Cerebellar nuclear complex (tissue), 1 donor: ENCODE measurements around the gene DNAH3.
"Not testable (repeated sequence)": the region's sequence is repeated elsewhere in the genome, so short reads cannot be mapped to it uniquely, and the experiment has no call there.

ENCODE experiments used
- DNase-seq, 2 experiments: peaks; one replicate each; lab custom pipeline; 2025; lab: John Stamatoyannopoulos, UW

Gene DNAH3, protein sequence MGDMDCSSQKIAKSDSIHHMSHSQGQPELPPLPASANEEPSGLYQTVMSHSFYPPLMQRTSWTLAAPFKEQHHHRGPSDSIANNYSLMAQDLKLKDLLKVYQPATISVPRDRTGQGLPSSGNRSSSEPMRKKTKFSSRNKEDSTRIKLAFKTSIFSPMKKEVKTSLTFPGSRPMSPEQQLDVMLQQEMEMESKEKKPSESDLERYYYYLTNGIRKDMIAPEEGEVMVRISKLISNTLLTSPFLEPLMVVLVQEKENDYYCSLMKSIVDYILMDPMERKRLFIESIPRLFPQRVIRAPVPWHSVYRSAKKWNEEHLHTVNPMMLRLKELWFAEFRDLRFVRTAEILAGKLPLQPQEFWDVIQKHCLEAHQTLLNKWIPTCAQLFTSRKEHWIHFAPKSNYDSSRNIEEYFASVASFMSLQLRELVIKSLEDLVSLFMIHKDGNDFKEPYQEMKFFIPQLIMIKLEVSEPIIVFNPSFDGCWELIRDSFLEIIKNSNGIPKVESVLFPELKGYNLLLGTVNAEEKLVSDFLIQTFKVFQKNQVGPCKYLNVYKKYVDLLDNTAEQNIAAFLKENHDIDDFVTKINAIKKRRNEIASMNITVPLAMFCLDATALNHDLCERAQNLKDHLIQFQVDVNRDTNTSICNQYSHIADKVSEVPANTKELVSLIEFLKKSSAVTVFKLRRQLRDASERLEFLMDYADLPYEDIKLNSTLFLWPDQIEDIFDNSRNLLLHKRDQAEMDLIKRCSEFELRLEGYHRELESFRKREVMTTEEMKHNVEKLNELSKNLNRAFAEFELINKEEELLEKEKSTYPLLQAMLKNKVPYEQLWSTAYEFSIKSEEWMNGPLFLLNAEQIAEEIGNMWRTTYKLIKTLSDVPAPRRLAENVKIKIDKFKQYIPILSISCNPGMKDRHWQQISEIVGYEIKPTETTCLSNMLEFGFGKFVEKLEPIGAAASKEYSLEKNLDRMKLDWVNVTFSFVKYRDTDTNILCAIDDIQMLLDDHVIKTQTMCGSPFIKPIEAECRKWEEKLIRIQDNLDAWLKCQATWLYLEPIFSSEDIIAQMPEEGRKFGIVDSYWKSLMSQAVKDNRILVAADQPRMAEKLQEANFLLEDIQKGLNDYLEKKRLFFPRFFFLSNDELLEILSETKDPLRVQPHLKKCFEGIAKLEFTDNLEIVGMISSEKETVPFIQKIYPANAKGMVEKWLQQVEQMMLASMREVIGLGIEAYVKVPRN (N-terminal part only)

DNA sequence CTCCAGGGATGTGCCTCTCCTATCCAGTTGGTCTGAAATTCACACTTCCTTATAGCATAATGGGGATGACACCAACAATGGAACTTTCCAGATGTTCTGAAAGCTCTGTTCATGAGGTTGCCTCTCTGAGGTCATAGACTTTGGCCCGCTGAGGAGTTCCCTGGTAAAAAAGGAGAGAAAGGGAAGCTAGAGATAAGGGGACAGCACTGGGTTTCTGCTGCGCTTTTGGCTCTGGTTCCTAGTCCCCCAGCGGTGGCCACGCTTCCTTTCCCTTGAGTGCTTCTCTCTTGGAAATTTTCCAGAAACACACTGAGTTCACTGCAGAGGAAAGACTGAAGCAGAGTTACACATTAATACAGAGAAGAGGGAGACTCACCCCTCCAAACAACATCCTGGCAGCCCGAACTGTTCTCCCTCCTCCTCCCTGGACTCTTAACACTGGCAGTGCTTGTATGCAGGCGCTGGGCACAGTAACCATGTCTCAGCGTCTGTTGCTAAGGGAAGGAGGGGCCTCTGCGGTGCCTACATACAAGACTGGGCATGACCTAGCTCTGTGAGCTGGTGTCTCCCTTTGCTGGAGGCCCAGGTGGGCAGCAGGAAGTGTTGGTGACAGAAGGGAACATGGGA is at the start of gene DNAH3:
Gene DNAH3, minus strand, starts transcription at position 472 of the 627 bp plus-strand sequence. CDS start 527 bp downstream, outside the sequence.
- DNase-seq = no peak

- DNase-seq = no peak
These were observed 49.1 kb upstream of the DNAH3 start for GRCh38 chr16:21199607-21200218.

DNA sequence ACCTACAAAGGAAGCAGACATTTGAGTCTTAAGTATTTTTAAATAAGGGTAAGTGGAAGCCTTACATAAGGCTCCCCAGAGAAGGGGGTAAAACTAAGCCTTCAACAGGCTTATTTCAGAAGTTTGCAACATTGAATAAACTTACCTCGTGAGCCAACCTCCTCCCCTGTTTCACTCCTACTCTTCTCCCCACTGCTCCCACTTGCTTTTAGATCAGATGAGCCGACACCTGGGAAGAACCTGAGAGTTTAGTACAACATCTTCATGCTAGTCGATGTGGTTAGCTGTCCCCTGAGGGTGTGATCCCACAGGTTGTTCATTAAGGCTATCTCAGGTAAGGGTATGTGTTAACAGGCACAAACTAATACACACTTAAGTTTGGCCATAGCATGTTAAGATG is 47.0 kb upstream of the DNAH3 start:
- no peak for DNase-seq

DNA sequence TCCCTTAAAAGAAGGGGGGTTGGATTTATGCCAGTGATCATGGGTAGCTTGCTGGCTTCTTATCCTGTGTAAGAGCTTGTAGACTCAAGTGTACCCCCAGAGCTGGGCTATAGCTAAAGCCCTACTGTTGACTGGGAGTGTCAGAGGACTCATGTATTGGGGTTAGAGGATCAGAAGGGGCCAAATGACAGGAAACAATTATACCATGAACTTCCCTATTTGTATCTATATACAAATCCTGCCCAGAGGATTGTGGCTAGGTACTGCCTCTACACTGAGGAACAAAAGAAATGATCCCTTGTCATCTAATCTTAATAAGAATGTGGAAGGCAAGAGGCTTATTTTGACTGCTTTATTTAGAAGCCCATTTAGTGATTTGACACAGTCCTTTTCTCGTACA is 46.5 kb upstream of the DNAH3 start:
- no peak for DNase-seq

- not testable (repeated sequence) for DNase-seq
These were observed 44.7 kb upstream of the DNAH3 start for GRCh38 chr16:21195330-21195729.

DNA sequence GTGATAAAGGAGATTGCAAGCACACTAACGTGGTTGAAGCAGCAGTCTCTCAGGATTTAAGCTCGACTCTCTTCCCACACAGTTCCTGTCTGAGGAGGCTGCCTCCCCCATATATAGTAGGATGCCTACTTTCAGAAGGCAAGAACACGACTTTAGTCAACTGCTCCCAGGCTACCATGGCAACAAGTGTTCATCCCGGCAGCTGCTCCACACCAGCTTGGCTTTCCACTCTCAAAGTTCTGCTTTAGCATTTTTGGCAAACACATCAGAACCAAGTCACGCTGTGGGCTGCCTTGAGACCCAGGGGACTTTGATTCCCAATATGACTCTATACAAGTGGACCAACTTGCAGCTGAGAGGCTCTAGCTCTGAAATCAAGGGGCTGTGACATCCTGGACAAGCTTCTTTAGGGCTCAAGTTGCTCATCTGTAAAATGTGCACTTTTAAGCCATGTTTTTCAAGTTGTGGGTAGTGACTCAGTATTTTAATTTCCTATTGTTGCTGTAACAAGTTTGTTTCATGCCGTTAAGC is 44.2 kb upstream of the DNAH3 start:
- DNase-seq = no peak

- no peak for DNase-seq
These were observed 42.3 kb upstream of the DNAH3 start for GRCh38 chr16:21192991-21193390.

DNA sequence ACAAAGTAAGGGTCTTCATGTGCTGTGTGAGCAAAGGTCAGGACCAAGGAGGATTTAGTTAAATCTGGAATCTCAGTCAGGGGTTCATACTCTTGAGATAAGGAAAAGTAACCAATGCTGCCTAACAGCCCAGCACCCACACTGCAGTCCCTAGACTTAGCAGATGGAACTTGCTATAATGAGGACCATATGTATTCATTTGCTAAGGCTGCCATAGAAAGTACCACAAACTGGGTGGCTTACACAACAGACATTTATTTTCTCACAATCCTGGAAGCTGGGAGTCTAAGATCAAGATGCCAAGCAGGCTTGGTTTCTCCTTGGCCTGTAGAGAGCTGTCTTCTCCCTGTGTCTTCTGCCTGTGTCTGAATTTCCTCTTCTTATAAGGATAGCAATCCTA is 40.0 kb upstream of the DNAH3 start:
- no peak for DNase-seq

DNA sequence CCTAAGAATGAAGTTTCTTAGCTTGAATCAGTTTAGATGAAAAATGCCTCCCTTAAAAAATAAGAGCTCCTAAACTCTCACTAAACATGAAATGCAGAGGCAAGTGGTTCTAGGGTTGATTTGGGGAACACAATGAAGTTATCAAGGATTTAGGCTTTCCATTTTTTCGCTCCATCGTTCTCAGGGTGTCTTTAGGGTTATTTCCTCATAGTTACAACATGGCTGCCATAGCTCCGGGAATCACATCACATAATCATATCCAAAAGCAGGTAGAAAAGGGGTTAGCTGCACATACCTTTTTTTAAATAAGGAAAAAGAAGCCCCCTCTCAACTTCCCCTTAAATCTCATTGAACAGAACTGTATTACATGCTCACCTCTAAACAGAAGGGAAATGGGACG is 39.4 kb upstream of the DNAH3 start:
- DNase-seq = no peak

DNA sequence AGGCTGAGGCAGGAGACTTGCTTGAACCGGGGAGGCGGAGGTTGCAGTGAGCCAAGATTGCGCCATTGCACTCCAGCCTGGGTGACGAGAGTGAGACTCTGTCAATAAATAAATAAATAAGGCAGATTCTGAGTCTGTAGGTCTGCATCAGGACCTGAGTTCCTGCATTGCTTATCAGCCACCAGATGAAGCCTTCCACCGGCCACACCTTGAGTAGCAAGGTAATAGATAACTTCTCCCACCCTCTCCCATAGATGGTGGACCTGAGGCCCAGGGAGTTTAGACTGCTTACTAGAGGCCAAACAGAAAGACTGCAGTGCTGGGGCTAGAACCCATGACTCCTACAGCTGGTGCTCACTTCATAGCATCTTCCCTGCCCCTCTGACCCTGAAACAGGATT is 38.7 kb upstream of the DNAH3 start:
- no peak for DNase-seq

- DNase-seq = no peak
These were observed 35.7 kb upstream of the DNAH3 start for GRCh38 chr16:21186326-21186691.

- DNase-seq = no peak
These were observed 35.1 kb upstream of the DNAH3 start for GRCh38 chr16:21185659-21186325.

- DNase-seq = no peak
These were observed 34.2 kb upstream of the DNAH3 start for GRCh38 chr16:21184834-21185233.

DNA sequence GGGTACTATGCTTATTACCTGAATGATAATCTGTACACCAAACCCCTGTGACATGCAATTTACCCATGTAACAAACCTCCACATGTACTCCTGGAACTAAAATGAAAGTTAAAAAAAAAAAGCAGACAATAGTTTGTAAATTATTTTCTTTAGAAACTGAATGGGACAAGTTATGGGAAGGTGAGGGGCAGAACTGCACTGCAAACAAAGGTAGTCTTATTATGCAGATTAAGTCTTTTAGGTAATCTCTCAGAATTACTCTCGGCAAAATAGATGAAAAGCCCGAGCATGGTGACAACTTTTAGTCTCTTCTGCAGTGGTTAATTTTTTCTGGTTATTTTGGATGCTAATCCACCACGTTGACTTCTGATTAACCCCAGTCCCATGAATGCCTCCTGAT is 33.3 kb upstream of the DNAH3 start:
- DNase-seq = no peak

DNA sequence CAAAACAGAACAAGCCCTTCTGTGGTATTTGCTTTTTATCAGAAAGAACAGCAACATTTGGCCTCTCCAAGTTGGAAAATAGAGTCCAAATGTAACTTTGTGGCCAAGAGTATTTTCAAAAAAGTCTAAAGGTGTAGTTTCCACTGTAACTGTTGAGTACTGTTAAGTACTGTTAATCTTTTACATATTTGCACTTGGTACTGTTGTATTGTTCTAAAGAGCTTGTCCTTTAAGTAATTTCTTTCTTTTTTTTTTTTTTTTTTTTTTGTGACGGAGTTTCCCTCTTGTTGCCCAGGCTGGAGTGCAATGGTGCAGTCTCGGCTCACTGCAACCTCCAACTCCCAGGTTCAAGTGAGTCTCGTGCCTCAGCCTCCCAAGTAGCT is 29.3 kb upstream of the DNAH3 start:
- no peak for DNase-seq

- DNase-seq = no peak
These were observed 28.7 kb upstream of the DNAH3 start for GRCh38 chr16:21179126-21179982.

- no peak for DNase-seq
These were observed 24.8 kb upstream of the DNAH3 start for GRCh38 chr16:21175397-21175796.

DNA sequence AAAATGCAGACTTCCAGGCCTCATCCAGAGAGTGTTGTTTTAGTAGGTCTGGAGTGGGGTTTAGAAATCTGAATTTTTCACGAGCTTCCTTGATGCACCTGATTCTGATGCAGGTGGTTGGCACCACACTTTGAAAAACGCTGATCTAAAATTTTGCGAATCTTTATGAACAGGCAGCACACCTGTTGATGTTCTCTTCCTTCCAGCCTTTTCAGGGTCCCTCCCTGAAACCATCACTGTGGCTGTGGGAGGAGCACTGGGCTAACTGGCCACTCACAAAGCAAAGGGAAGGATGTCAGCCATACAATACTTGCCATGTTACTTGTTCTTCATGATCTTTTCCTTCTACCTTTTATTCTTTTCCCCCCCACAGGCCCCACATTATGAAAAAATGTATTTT is 22.0 kb upstream of the DNAH3 start:
- DNase-seq = no peak

GRCh38 chr16:21170116-21170515 is 19.5 kb upstream of the DNAH3 start:
- DNase-seq = not testable (repeated sequence)
